HCT116 (cell line): ENCODE results near the gene PRRX1. TPM values are rescaled to one million over a fixed set of nuclear protein-coding genes. Genes with fewer than 3 reads are reported as not detected.

ENCODE experiments used
- ATAC-seq: fragments of 200-7000 bp; cut with Tn5 transposase; 2 replicates; pipeline ENCODE4 v1.9.1; 2020; ENCODE audit warnings: mild to moderate bottlenecking, moderate library complexity
- BruUV-seq: library from RNA; stranded (reverse); fragments of 400-500 nt; replicated peaks from 2 replicates; lab custom pipeline; 2021; lab: Mats Ljungman, UMichigan
- CTCF ChIA-PET: fragments of 300-600 bp; sonication (Branson Sonifier 250); formaldehyde crosslinking; loops from one replicate; lab custom pipeline; 2021; ENCODE audit warnings: antibody characterized with exemption; lab: Charles Lee
- POLR2A ChIA-PET: fragments of 300-600, 350-600 bp; sonication (Branson Sonifier 250); formaldehyde crosslinking; loops from one replicate; lab custom pipeline; 2021; ENCODE audit warnings: antibody characterized with exemption; lab: Charles Lee
- RAD21 ChIA-PET, 2 experiments: fragments of 300-600 bp; sonication (Branson Sonifier 250); formaldehyde crosslinking; loops; one replicate each; lab custom pipeline; 2023; ENCODE audit warnings: low total read pairs in 2 of 2; ENCODE audit not compliant: uncharacterized antibody in 2 of 2, unreplicated experiment in 2 of 2, low non-redundant PET in 1 of 2; lab: Charles Lee
- DNase-seq: peaks from one replicate; pipeline ENCODE4 v3.0.0-alpha.2; 2010; ENCODE audit warnings: low read depth, low spot score
- H2AFZ ChIP-seq: fragments of 200-600 bp; shearing (Covaris generic), sonication (generic); 2 replicates; pipeline ENCODE4 v1.6.1; 2017; ENCODE audit warnings: low read depth, mixed run types, mixed read lengths, antibody characterized with exemption, low read length; ENCODE audit not compliant: poor library complexity, severe bottlenecking
- H3K27ac ChIP-seq: 2 replicates; pipeline ENCODE4 v1.5.1; 2012; ENCODE audit warnings: low read depth, low read length
- H3K27me3 ChIP-seq: fragments of 200-600 bp; sonication (generic); 2 replicates; pipeline ENCODE4 v1.6.1; 2016; ENCODE audit warnings: mixed run types, low read length, mixed read lengths; ENCODE audit not compliant: insufficient read depth
- H3K36me3 ChIP-seq, 2 experiments: fragments of 200-500 bp in 1 of 2; fragments of 200-600 bp in 1 of 2; sonication (Bioruptor generic) in 1 of 2; sonication (generic) in 1 of 2; 2 replicates each; pipeline versions ENCODE4 v1.5.1 to v1.6.1; 2014 to 2016; ENCODE audit warnings: low read length in 2 of 2, inconsistent platforms in 1 of 2, mixed read lengths in 1 of 2, mixed run types in 1 of 2; ENCODE audit not compliant: insufficient read depth in 2 of 2, control insufficient read depth in 1 of 2
- H3K4me1 ChIP-seq, 2 experiments: fragments of 200-600 bp in 1 of 2; sonication (generic) in 1 of 2; 2 replicates each; pipeline versions ENCODE4 v1.5.1 to v1.6.1; 2012 to 2017; ENCODE audit warnings: low read length in 2 of 2, inconsistent platforms in 1 of 2, mild to moderate bottlenecking in 1 of 2, mixed read lengths in 1 of 2, mixed run types in 1 of 2, moderate library complexity in 1 of 2; ENCODE audit not compliant: insufficient read depth in 2 of 2, control insufficient read depth in 1 of 2
- H3K4me2 ChIP-seq: fragments of 200-600 bp; sonication (generic); 2 replicates; pipeline ENCODE4 v1.6.1; 2017; ENCODE audit warnings: mixed run types, low read length, mixed read lengths
- H3K4me3 ChIP-seq, 2 experiments: fragments of 200-600 bp in 1 of 2; sonication (generic) in 1 of 2; replicated peaks in 1 of 2; 2 replicates each; pipeline ENCODE4 v1.5.1; 2011 to 2016; ENCODE audit warnings: low read length in 2 of 2, control low read depth in 1 of 2, low read depth in 1 of 2, mild to moderate bottlenecking in 1 of 2, mixed read lengths in 1 of 2, mixed run types in 1 of 2
- H3K79me2 ChIP-seq: fragments of 200-600 bp; sonication (generic); 2 replicates; pipeline ENCODE4 v1.6.1; 2017; ENCODE audit warnings: mild to moderate bottlenecking, mixed run types, low read length, moderate library complexity, mixed read lengths; ENCODE audit not compliant: insufficient read depth
- H3K9ac ChIP-seq: fragments of 200-600 bp; sonication (generic); 2 replicates; pipeline ENCODE4 v1.6.1; 2016; ENCODE audit warnings: low read length, mixed read lengths
- H3K9me2 ChIP-seq: fragments of 200-600 bp; sonication (generic), shearing (Covaris generic); 2 replicates; pipeline ENCODE4 v1.6.1; 2017; ENCODE audit warnings: mixed run types, mild to moderate bottlenecking, moderate library complexity; ENCODE audit not compliant: insufficient read depth
- H3K9me3 ChIP-seq, 2 experiments: fragments of 200-500 bp in 1 of 2; fragments of 200-600 bp in 1 of 2; sonication (Bioruptor generic) in 1 of 2; sonication (generic) in 1 of 2; 2 replicates each; pipeline ENCODE4 v1.6.1; 2014 to 2017; ENCODE audit warnings: low read length in 2 of 2, mixed read lengths in 2 of 2, inconsistent platforms in 1 of 2, low read depth in 1 of 2, mild to moderate bottlenecking in 1 of 2, mixed run types in 1 of 2, moderate library complexity in 1 of 2; ENCODE audit not compliant: control insufficient read depth in 1 of 2, insufficient read depth in 1 of 2
- H4K20me1 ChIP-seq: fragments of 200-600 bp; sonication (generic), shearing (Covaris generic); 2 replicates; pipeline ENCODE4 v1.6.1; 2017; ENCODE audit warnings: mixed run types, mild to moderate bottlenecking, moderate library complexity; ENCODE audit not compliant: insufficient read depth
- CBX3 ChIP-seq: IDR thresholded peaks from 2 replicates; pipeline ENCODE4 v1.6.1; 2012; ENCODE audit warnings: low read depth
- EGR1 ChIP-seq: IDR thresholded peaks from 2 replicates; pipeline ENCODE4 v1.6.1; 2012; ENCODE audit warnings: low read depth
- EZH2phosphoT487 ChIP-seq: fragments of 200-600 bp; IDR thresholded peaks from 2 replicates; pipeline ENCODE4 v1.6.1; 2018; ENCODE audit warnings: antibody characterized with exemption, borderline replicate concordance
- FOSL1 ChIP-seq: IDR thresholded peaks from 2 replicates; pipeline ENCODE4 v1.6.1; 2012; ENCODE audit warnings: low read depth
- POLR2A ChIP-seq: IDR thresholded peaks from 2 replicates; pipeline ENCODE4 v1.7.0; 2011; ENCODE audit warnings: borderline replicate concordance; ENCODE audit not compliant: insufficient read depth, insufficient read length; ENCODE audit errors: extremely low read depth
- RAD21 ChIP-seq: IDR thresholded peaks from 2 replicates; pipeline ENCODE4 v1.6.1; 2012; ENCODE audit warnings: low read depth, mild to moderate bottlenecking
- SIN3A ChIP-seq: IDR thresholded peaks from 2 replicates; pipeline ENCODE4 v1.6.1; 2012; ENCODE audit warnings: low read depth
- SRF ChIP-seq: IDR thresholded peaks from 2 replicates; pipeline ENCODE4 v1.6.1; 2012; ENCODE audit warnings: low read depth
- TCF7L2 ChIP-seq: IDR thresholded peaks from 2 replicates; pipeline ENCODE4 v1.7.0; 2011; ENCODE audit warnings: borderline replicate concordance, inconsistent platforms; ENCODE audit not compliant: insufficient read depth, insufficient read length; ENCODE audit errors: extremely low read depth
- YY1 ChIP-seq: IDR thresholded peaks from 2 replicates; pipeline ENCODE4 v1.6.1; 2011; ENCODE audit warnings: low read length, low read depth, moderate library complexity, mild to moderate bottlenecking; ENCODE audit not compliant: insufficient replicate concordance; ENCODE audit errors: extremely low read depth
- ZFX ChIP-seq: fragments of 450-650 bp; IDR thresholded peaks from 2 replicates; pipeline ENCODE4 v1.6.1; 2017
- intact Hi-C: fragments of 100-400 bp; cut with micrococcal nuclease; formaldehyde crosslinking; loops from 2 replicates; pipeline ENCODE4 v1.10.0; 2022
- total RNA-seq: library from RNA; stranded (reverse); gene quantifications from one replicate; pipeline ENCODE4 v1.2.1, GENCODE V29; 2021; ENCODE audit not compliant: unreplicated experiment
- TF ChIP-seq, protein P1 (sequence below), 3 experiments: fragments of 200-600 bp in 1 of 3; sonication (generic) in 1 of 3; IDR thresholded peaks in 2 of 3; conservative IDR thresholded peaks in 1 of 3; 2 replicates each; pipeline ENCODE4 v1.5.1; 2012 to 2017; ENCODE audit warnings: low read depth in 2 of 3, low read length in 2 of 3, antibody characterized with exemption in 1 of 3, borderline replicate concordance in 1 of 3, control low read depth in 1 of 3, mild to moderate bottlenecking in 1 of 3, mixed read lengths in 1 of 3, mixed run types in 1 of 3, moderate library complexity in 1 of 3; ENCODE audit not compliant: insufficient read depth in 1 of 3

PRRX1 gene
- total RNA-seq, 1 experiment from 2014 or later, result 0.37 TPM

GRCh38 chr1:170660871-170661645 is 2.9 kb upstream of the PRRX1 start:
- no TSS peak for BruUV-seq
- no peaks in the 10 kb centered on the region for H4K20me1 ChIP-seq
- ATAC-seq (no peak), DNase-seq (no peak)
- H3K27me3 ChIP-seq, result no peaks in the 10 kb centered on the region
- no peaks in the 10 kb centered on the region for H3K9me2 ChIP-seq
- H3K36me3 ChIP-seq, result no peaks in the 10 kb centered on the region
- no peaks in the 10 kb centered on the region for H3K9me3 ChIP-seq
- ChIA-PET POLR2A (no interaction called here), CTCF (no interaction called here), RAD21 (no interaction called here)
- H3K9ac ChIP-seq, result no peak overlapping the region
- H3K27ac ChIP-seq, result no peak overlapping the region
- H3K4me1 ChIP-seq, result no peaks in the 10 kb centered on the region
- H3K4me3 ChIP-seq, result no peak overlapping the region
- no peak overlapping the region for H3K4me2 ChIP-seq
- TF ChIP-seq EZH2phosphoT487 (no peak), SIN3A (no peak), ZFX (no peak), FOSL1 (no peak), SRF (no peak), TCF7L2 (no peak), POLR2A (no peak), RAD21 (no peak), YY1 (no peak), EGR1 (no peak), CBX3 (no peak)
- TF ChIP-seq, protein P1, sequence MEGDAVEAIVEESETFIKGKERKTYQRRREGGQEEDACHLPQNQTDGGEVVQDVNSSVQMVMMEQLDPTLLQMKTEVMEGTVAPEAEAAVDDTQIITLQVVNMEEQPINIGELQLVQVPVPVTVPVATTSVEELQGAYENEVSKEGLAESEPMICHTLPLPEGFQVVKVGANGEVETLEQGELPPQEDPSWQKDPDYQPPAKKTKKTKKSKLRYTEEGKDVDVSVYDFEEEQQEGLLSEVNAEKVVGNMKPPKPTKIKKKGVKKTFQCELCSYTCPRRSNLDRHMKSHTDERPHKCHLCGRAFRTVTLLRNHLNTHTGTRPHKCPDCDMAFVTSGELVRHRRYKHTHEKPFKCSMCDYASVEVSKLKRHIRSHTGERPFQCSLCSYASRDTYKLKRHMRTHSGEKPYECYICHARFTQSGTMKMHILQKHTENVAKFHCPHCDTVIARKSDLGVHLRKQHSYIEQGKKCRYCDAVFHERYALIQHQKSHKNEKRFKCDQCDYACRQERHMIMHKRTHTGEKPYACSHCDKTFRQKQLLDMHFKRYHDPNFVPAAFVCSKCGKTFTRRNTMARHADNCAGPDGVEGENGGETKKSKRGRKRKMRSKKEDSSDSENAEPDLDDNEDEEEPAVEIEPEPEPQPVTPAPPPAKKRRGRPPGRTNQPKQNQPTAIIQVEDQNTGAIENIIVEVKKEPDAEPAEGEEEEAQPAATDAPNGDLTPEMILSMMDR (IDR thresholded peaks at IDR 0.05 in 2 of 3, conservative IDR thresholded peaks at IDR 0.05 in 1 of 3; ENCODE audit: borderline replicate concordance in 1 of 3, insufficient read depth in 1 of 3, low read depth in 2 of 3, low read length in 2 of 3), result no peak
- intact Hi-C loops, result no loop called here
- no peak overlapping the region for H2AFZ ChIP-seq
- no peaks in the 10 kb centered on the region for H3K79me2 ChIP-seq
